ENCODE measurements around the gene FKBP1A.

Gene FKBP1A

DNA sequence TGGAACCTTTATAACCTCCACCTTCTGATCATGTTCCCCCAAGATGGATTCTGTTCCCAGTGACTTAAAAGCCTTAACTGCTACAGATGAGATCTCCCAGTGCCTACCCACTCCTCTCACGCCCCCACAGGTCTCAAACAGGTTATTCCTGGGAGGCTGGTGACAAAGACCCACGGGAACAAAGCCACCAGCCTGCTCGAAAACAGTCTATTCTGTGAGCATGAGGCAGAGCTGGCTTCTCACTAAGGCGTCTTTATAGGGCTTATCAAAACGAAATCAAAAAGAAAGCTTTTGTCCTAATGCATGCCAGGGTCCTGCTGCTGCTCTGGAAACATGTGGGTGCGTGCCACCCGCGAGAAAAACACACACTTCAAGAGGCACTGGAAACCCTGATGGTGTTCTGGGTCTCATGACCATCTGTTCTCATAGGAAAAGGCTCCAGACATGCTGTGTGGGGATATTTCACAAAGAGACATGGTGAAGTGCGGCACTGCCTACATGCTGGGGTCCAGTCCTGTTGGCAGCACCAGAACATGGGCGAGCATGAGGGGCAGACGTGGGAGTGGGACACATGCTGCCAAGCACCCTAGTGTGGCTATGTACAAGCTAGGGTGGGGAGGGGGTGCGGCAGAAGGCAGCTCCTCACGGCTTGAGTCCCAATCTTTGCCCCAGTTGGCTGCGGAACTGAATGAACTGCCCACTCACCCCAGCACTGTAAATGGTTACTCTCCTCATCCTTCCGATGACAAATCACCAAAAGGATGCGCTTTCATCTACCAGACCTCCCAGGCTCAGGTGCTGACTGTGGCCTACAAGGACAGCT lies 2.1 kb downstream of the FKBP1A start:
- Histone ChIP-seq H3K9me3 (ENCODE audit: insufficient read depth, low read length) (no peaks in the 10 kb centered on the region), H3K4me1 (ENCODE audit: insufficient read depth, insufficient read length) (peaks cover 16% of the 10 kb centered on the region), H3K9ac (ENCODE audit: insufficient read length, low read depth) (peak overlapping the region; percentile 57), H3K27me3 (ENCODE audit: insufficient read depth, insufficient read length) (peaks cover 10% of the 10 kb centered on the region), H3K4me3 (ENCODE audit: insufficient read length, low read depth) (peak overlapping the region; percentile 25), H3K36me3 (ENCODE audit: insufficient read depth, insufficient read length, low read length) (peaks cover 41% of the 10 kb centered on the region)
- TF ChIP-seq SUZ12 (IDR thresholded peaks at IDR 0.05; ENCODE audit: extremely low read depth, insufficient read depth, insufficient read length) (no peak), ZNF274 (IDR thresholded peaks at IDR 0.05; ENCODE audit: low read depth, low read length) (no peak), YY1 (IDR thresholded peaks at IDR 0.05; ENCODE audit: insufficient read depth, insufficient read length) (no peak)
- no peak for DNase-seq (ENCODE audit: low read depth, low spot score)

GRCh38 chr20:1389703-1390580 lies 2.9 kb downstream of the FKBP1A start:
- DNase-seq (ENCODE audit: low read depth, low spot score) = no peak
- Histone ChIP-seq H3K27me3 (ENCODE audit: insufficient read depth, insufficient read length) (peaks cover 2% of the 10 kb centered on the region), H3K9ac (ENCODE audit: insufficient read length, low read depth) (no peak overlapping the region), H3K36me3 (ENCODE audit: insufficient read depth, insufficient read length, low read length) (peaks cover 41% of the 10 kb centered on the region), H3K4me1 (ENCODE audit: insufficient read depth, insufficient read length) (peaks cover 16% of the 10 kb centered on the region), H3K4me3 (ENCODE audit: insufficient read length, low read depth) (no peak overlapping the region), H3K9me3 (ENCODE audit: insufficient read depth, low read length) (no peaks in the 10 kb centered on the region)
- TF ChIP-seq YY1 (IDR thresholded peaks at IDR 0.05; ENCODE audit: insufficient read depth, insufficient read length) (no peak), ZNF274 (IDR thresholded peaks at IDR 0.05; ENCODE audit: low read depth, low read length) (no peak), SUZ12 (IDR thresholded peaks at IDR 0.05; ENCODE audit: extremely low read depth, insufficient read depth, insufficient read length) (no peak)

- H3K4me1 ChIP-seq (ENCODE audit: insufficient read depth, insufficient read length) = peaks cover 16% of the 10 kb centered on the region
- H3K9me3 ChIP-seq (ENCODE audit: insufficient read depth, low read length) = no peaks in the 10 kb centered on the region
- no peak for DNase-seq (ENCODE audit: low read depth, low spot score)
- no peaks in the 10 kb centered on the region for H3K27me3 ChIP-seq (ENCODE audit: insufficient read depth, insufficient read length)
- H3K36me3 ChIP-seq (ENCODE audit: insufficient read depth, insufficient read length, low read length) = peaks cover 41% of the 10 kb centered on the region
- H3K9ac ChIP-seq (ENCODE audit: insufficient read length, low read depth) = no peak overlapping the region
- TF ChIP-seq SUZ12 (IDR thresholded peaks at IDR 0.05; ENCODE audit: extremely low read depth, insufficient read depth, insufficient read length) = no peak
- TF ChIP-seq YY1 (IDR thresholded peaks at IDR 0.05; ENCODE audit: insufficient read depth, insufficient read length) = no peak
- no peak for TF ChIP-seq ZNF274 (IDR thresholded peaks at IDR 0.05; ENCODE audit: low read depth, low read length)
- no peak overlapping the region for H3K4me3 ChIP-seq (ENCODE audit: insufficient read length, low read depth)
Observed at GRCh38 chr20:1388741-1389483, 3.9 kb downstream of the FKBP1A start.

DNA sequence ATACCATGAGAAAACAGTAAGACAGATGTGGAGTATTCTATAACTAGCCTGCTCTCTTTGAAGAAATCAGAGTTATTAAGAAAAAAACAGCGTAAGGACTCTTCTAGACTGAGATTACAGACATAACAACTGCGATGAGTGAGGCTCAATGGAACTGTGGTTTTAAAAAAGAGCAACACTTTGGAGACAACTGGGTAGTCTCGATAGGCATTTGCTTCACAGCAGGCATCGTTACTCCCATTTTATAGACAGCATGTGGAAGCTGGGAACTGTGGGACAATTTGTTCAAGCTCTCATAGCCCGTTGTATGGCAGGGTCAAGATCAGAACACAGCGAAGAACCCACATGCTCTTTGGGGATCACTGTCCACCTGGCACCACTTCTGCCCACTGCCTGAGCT lies 4.6 kb downstream of the FKBP1A start:
- no peak overlapping the region for H3K9ac ChIP-seq (ENCODE audit: insufficient read length, low read depth)
- no peak overlapping the region for H3K4me3 ChIP-seq (ENCODE audit: insufficient read length, low read depth)
- H3K36me3 ChIP-seq (ENCODE audit: insufficient read depth, insufficient read length, low read length) = peaks cover 41% of the 10 kb centered on the region
- no peaks in the 10 kb centered on the region for H3K9me3 ChIP-seq (ENCODE audit: insufficient read depth, low read length)
- TF ChIP-seq ZNF274 (IDR thresholded peaks at IDR 0.05; ENCODE audit: low read depth, low read length) = no peak
- no peak for TF ChIP-seq YY1 (IDR thresholded peaks at IDR 0.05; ENCODE audit: insufficient read depth, insufficient read length)
- no peak for TF ChIP-seq SUZ12 (IDR thresholded peaks at IDR 0.05; ENCODE audit: extremely low read depth, insufficient read depth, insufficient read length)
- DNase-seq (ENCODE audit: low read depth, low spot score) = no peak
- H3K27me3 ChIP-seq (ENCODE audit: insufficient read depth, insufficient read length) = no peaks in the 10 kb centered on the region
- peaks cover 16% of the 10 kb centered on the region for H3K4me1 ChIP-seq (ENCODE audit: insufficient read depth, insufficient read length)

DNA sequence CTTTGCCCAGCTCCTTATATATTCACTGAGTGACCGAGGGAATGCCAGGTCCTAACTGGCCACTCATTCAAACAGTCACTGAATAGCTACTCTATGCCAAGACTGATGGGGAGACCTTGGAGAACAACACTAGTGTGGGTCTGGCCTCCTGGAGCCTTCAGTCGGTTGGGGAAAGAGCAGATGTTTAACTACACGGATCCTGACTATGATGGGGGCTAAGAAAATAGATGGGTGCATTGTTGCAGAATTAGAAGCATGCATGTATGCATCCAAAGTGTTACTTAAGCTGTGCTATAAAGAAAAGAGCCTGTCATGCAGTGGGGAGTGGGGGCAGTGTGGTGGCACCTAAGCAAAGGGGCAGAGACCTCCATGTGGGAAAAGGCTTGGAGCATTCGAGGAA lies 6.5 kb downstream of the FKBP1A start:
- H3K27me3 ChIP-seq (ENCODE audit: insufficient read depth, insufficient read length) = no peaks in the 10 kb centered on the region
- H3K9me3 ChIP-seq (ENCODE audit: insufficient read depth, low read length) = no peaks in the 10 kb centered on the region
- H3K4me3 ChIP-seq (ENCODE audit: insufficient read length, low read depth) = no peak overlapping the region
- no peak for DNase-seq (ENCODE audit: low read depth, low spot score)
- TF ChIP-seq SUZ12 (IDR thresholded peaks at IDR 0.05; ENCODE audit: extremely low read depth, insufficient read depth, insufficient read length) (no peak), ZNF274 (IDR thresholded peaks at IDR 0.05; ENCODE audit: low read depth, low read length) (no peak), YY1 (IDR thresholded peaks at IDR 0.05; ENCODE audit: insufficient read depth, insufficient read length) (no peak)
- peaks cover 16% of the 10 kb centered on the region for H3K4me1 ChIP-seq (ENCODE audit: insufficient read depth, insufficient read length)
- peaks cover 44% of the 10 kb centered on the region for H3K36me3 ChIP-seq (ENCODE audit: insufficient read depth, insufficient read length, low read length)
- H3K9ac ChIP-seq (ENCODE audit: insufficient read length, low read depth) = no peak overlapping the region

DNA sequence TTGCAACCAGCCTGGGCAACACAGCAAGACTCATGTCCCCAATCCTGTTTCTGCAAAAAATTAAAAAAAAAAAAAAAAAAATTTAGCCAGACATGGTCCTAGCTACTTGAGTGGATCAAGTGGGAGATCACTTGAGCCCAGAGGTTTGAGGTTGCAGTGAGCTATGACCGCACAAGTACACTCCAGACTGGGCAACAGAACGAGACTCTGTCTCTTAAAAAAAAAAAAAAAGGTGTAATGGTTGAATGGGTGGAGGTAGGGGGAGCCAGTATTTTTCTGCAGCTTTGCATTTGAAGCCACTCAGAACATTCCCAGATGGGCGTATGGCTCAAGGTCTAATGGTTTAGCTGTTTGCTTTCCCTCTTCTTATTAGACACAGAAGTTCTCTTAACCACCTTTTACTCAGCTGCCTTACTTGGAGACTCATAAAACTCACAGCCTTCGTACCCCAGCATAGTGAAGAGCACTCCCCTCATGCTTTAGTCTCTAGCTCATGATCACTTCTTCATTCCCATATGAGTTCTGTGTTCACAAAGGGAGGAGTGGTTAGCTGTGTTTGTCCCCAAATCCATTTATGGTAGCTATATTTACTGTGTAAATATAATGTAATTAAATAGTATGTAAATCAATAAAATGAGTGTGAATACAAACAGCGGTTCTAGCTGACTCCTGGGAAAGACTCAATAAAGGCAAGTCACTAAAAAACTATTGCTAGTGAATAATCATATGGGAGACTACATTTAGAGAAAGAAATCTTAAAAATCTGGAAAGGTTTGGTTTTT lies 9.0 kb downstream of the FKBP1A start:
- H3K9ac ChIP-seq (ENCODE audit: insufficient read length, low read depth) = no peak overlapping the region
- no peak for DNase-seq (ENCODE audit: low read depth, low spot score)
- H3K4me1 ChIP-seq (ENCODE audit: insufficient read depth, insufficient read length) = no peaks in the 10 kb centered on the region
- no peak overlapping the region for H3K4me3 ChIP-seq (ENCODE audit: insufficient read length, low read depth)
- H3K27me3 ChIP-seq (ENCODE audit: insufficient read depth, insufficient read length) = no peaks in the 10 kb centered on the region
- TF ChIP-seq YY1 (IDR thresholded peaks at IDR 0.05; ENCODE audit: insufficient read depth, insufficient read length) (no peak), ZNF274 (IDR thresholded peaks at IDR 0.05; ENCODE audit: low read depth, low read length) (no peak), SUZ12 (IDR thresholded peaks at IDR 0.05; ENCODE audit: extremely low read depth, insufficient read depth, insufficient read length) (no peak)
- H3K36me3 ChIP-seq (ENCODE audit: insufficient read depth, insufficient read length, low read length) = peaks cover 26% of the 10 kb centered on the region
- no peaks in the 10 kb centered on the region for H3K9me3 ChIP-seq (ENCODE audit: insufficient read depth, low read length)
